Measurements from ENCODE around the gene CYP27B1. TPM values are rescaled to one million over a fixed set of nuclear protein-coding genes. Genes with fewer than 3 reads are reported as not detected.
"Not testable (repeated sequence)": the region's sequence is repeated elsewhere in the genome, so short reads cannot be mapped to it uniquely, and the experiment has no call there.

CYP27B1 gene
- total RNA-seq, 1 donor from 2014 or later = 4.7 TPM

GRCh38 chr12:57779736-57780135 lies 12.9 kb upstream of the CYP27B1 start:
- Mint-ChIP-seq H3K27me3 (ENCODE audit: low read depth) (no peaks in the 10 kb centered on the region), H3K36me3 (peaks cover 5% of the 10 kb centered on the region), H3K9me3 (no peaks in the 10 kb centered on the region), H3K27ac (no peak overlapping the region), H3K4me3 (no peak overlapping the region), H3K4me1 (peaks cover 11% of the 10 kb centered on the region)
- DNase-seq (ENCODE audit: low spot score in 2 of 2, unreplicated experiment in 2 of 2) = no peak
- TF ChIP-seq CTCF (IDR thresholded peaks at IDR 0.05; ENCODE audit: unreplicated experiment) = no peak

DNA sequence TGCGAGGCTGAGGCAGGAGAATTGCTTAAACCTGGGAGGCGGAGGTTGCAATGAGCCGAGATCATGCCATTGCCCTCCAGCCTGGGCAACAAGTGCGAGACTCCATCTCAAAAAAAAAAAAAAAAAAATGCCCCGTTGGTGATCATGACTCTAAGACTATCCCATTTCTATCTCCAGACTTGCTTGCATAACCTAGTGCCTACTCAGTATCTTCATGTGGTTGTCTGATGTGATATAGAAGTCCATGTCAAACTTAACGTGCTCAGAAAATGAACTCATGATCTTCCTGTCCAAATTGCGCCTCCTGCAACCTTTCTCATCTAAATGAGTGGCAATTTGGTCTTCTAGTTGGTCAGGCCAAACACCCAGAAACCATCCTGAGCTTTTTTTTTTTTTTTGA lies 11.0 kb upstream of the CYP27B1 start:
- H3K36me3 Mint-ChIP-seq = peaks cover 2% of the 10 kb centered on the region
- TF ChIP-seq CTCF (IDR thresholded peaks at IDR 0.05; ENCODE audit: unreplicated experiment) = no peak
- H3K4me1 Mint-ChIP-seq = peaks cover 9% of the 10 kb centered on the region
- no peak overlapping the region for H3K4me3 Mint-ChIP-seq
- H3K27ac Mint-ChIP-seq = no peak overlapping the region
- no peaks in the 10 kb centered on the region for H3K27me3 Mint-ChIP-seq (ENCODE audit: low read depth)
- no peaks in the 10 kb centered on the region for H3K9me3 Mint-ChIP-seq
- no peak for DNase-seq (ENCODE audit: low spot score in 2 of 2, unreplicated experiment in 2 of 2)

DNA sequence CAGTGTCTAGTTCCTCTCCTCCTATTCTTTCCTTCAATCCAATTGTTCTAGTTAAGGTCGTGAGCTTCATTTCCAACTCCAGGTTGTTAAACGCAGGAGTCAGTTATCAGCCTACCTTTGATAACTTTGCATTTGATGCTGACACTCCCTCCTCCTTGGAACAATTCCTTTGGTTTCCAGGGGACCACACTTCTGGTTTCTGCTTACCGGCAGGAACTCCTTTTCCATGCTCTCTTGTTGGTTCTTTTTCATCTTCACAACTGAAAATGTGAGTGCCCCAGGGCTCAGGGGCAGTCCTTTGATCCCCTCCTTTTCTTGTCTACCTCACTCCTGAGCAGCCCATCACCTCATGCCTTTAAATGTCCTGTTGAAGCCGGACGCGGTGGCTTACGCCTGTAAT lies 10.5 kb upstream of the CYP27B1 start:
- DNase-seq (ENCODE audit: low spot score in 2 of 2, unreplicated experiment in 2 of 2) = no peak
- peaks cover 2% of the 10 kb centered on the region for H3K36me3 Mint-ChIP-seq
- H3K27me3 Mint-ChIP-seq (ENCODE audit: low read depth) = no peaks in the 10 kb centered on the region
- H3K4me1 Mint-ChIP-seq = peaks cover 9% of the 10 kb centered on the region
- H3K9me3 Mint-ChIP-seq = no peaks in the 10 kb centered on the region
- no peak overlapping the region for H3K4me3 Mint-ChIP-seq
- no peak overlapping the region for H3K27ac Mint-ChIP-seq
- TF ChIP-seq CTCF (IDR thresholded peaks at IDR 0.05; ENCODE audit: unreplicated experiment) = no peak

DNA sequence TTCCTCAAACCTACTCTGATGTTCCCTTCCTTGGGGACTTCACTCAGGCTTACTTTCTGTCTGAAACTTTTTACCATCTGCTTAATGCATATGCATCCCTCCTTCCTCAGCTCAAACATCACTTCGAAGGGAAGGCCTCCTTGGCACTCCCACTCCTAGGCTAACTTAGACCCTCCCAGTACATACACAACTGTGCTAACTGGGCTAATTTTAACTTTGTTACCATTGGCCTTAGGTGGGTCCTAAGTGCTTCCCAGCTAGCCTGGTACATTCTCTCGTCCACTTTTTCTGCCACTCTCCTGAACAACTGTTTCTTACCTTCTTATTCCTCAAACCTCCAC lies 9.3 kb upstream of the CYP27B1 start:
- Mint-ChIP-seq H3K36me3 (peaks cover 2% of the 10 kb centered on the region), H3K4me3 (no peak overlapping the region), H3K4me1 (peaks cover 15% of the 10 kb centered on the region), H3K9me3 (no peaks in the 10 kb centered on the region), H3K27me3 (ENCODE audit: low read depth) (no peaks in the 10 kb centered on the region), H3K27ac (no peak overlapping the region)
- no peak for TF ChIP-seq CTCF (IDR thresholded peaks at IDR 0.05; ENCODE audit: unreplicated experiment)
- DNase-seq (ENCODE audit: low spot score in 2 of 2, unreplicated experiment in 2 of 2) = no peak

GRCh38 chr12:57775563-57776246 lies 8.8 kb upstream of the CYP27B1 start:
- Mint-ChIP-seq H3K27me3 (ENCODE audit: low read depth) (no peaks in the 10 kb centered on the region), H3K36me3 (peaks cover 2% of the 10 kb centered on the region), H3K9me3 (no peaks in the 10 kb centered on the region), H3K27ac (no peak overlapping the region), H3K4me1 (peaks cover 17% of the 10 kb centered on the region), H3K4me3 (no peak overlapping the region)
- TF ChIP-seq CTCF (IDR thresholded peaks at IDR 0.05; ENCODE audit: unreplicated experiment) = no peak
- no peak for DNase-seq (ENCODE audit: low spot score in 2 of 2, unreplicated experiment in 2 of 2)

DNA sequence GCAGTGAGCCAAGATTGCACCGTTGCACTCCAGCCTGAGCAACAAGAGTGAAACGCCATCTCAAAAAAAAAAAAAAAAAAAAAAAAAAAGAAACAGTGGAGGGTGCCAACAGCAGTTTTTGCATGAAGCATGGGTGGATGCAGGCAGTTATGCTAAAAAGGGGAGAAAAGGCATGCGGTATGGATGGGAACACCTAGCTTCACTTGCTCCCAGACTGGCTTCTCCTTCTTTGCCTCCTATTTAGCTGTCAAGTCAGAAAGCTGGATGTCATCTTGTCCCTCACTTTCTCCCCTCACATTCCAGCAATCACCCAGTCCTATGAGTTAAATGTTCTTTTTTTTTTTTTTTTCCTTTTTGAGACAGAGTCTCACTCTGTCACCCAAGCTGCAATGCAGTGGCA lies 8.2 kb upstream of the CYP27B1 start:
- Mint-ChIP-seq H3K9me3 (no peaks in the 10 kb centered on the region), H3K27me3 (ENCODE audit: low read depth) (no peaks in the 10 kb centered on the region), H3K27ac (no peak overlapping the region), H3K4me3 (no peak overlapping the region), H3K4me1 (peaks cover 17% of the 10 kb centered on the region), H3K36me3 (peaks cover 3% of the 10 kb centered on the region)
- no peak for TF ChIP-seq CTCF (IDR thresholded peaks at IDR 0.05; ENCODE audit: unreplicated experiment)
- DNase-seq (ENCODE audit: low spot score in 2 of 2, unreplicated experiment in 2 of 2) = no peak

GRCh38 chr12:57774634-57775033 lies 7.8 kb upstream of the CYP27B1 start:
- not testable (repeated sequence) for H3K9me3 Mint-ChIP-seq

More at GRCh38 chr12:57774634-57775033, 7.8 kb upstream of the CYP27B1 start:
- DNase-seq (ENCODE audit: low spot score in 2 of 2, unreplicated experiment in 2 of 2); H3K36me3 Mint-ChIP-seq; H3K4me3 Mint-ChIP-seq; H3K27me3 Mint-ChIP-seq (ENCODE audit: low read depth); H3K27ac Mint-ChIP-seq: not testable (repeated sequence)
- H3K4me1 Mint-ChIP-seq = peaks cover 17% of the 10 kb centered on the region

Measured in mesothelial cell of epicardium (in vitro differentiated cells).